EH (cell line): ENCODE measurements around the gene PROZ.
"Not testable (repeated sequence)": the region's sequence is repeated elsewhere in the genome, so short reads cannot be mapped to it uniquely, and the experiment has no call there.

Experiments
- DNase-seq: peaks from one replicate; pipeline ENCODE4 v3.0.0-alpha.2; 2015; ENCODE audit warnings: low read depth

PROZ gene, protein sequence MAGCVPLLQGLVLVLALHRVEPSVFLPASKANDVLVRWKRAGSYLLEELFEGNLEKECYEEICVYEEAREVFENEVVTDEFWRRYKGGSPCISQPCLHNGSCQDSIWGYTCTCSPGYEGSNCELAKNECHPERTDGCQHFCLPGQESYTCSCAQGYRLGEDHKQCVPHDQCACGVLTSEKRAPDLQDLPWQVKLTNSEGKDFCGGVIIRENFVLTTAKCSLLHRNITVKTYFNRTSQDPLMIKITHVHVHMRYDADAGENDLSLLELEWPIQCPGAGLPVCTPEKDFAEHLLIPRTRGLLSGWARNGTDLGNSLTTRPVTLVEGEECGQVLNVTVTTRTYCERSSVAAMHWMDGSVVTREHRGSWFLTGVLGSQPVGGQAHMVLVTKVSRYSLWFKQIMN

DNA sequence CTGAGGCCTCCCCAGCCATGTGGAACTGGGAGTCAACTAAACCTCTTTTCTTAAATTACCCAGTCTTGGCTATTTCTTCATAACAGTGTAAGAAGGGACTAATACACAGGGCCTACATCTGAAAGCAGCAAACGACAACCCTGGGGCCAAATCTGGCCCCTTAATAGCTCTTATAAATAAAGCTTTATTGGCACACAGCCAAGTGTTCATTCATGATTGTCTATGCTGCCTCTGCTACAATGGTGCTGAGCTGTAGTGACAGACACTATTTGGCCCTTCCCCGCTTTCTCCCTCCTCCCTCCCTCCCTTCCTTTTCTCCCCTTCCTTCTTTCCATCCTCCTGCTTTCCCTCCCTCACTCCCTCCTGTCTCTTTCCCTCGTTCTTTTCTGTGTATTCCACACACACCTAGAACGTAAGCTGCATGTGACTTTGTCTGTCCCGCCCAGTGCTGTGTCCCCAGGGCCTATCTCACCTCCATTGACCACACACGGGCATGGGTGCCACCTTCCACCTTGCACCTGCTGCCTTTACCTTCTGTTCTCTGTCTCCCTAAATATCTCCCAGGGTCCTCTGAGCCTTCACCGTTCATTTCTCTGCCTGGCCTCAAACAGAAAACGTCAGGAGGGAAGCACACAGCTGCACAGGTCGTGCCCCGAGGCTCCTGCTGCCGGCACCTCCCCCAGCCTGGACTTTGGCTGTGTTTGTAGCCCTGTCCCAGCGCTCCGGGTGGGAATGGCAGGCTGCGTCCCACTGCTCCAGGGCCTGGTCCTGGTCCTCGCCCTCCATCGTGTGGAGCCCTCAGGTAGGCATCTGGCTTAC, at the start of gene PROZ:
Gene PROZ, plus strand, starts transcription at position 720 of the 819 bp plus-strand sequence. Its CDS starts 13 bp downstream, at position 733.
- DNase-seq, result no peak

DNA sequence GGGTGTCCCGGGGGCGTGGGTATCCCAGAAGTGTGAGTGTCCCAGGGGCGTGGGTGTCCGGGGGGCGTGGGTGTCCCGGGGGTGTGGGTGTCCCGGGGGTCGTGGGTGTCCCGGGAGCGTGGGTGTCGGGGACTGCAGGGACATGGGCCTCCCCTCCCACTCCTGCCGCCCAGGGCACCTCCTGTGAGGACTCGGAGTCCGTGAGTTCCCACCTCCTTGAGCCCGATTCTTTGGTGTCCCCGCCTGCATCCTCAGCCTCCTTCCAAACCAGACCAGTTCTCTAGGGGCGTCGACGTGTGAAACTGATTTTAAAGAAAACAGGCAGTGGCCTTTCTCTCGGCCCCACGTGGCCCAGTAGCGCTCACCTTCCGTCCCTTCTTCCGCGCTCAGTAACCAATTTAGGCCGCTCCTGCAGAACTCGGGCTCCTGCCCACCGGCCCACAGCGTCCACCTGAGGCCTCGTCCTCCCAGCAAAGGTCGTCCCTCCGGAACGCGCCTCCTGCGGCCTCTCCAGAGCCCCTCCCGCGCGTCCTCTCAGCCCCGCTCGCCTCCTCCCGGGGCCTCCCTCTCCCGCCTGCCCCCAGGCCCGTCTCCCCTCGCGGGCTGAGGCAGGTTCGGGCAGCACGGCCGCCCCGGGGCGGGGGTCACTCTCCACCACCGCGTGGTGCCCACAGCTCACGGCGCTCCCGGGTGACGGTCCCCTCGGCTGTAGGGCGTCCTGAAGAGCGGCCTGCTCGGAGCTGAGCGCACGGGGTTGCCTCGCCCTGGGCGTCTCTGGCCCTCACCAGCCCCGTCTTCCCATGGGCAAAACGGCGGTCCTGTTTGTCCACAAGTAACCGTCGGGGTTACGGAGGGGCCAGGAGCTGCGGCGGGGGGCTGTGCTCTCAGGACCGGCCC, 49.0 kb upstream of the PROZ start:
- DNase-seq, result no peak

DNA sequence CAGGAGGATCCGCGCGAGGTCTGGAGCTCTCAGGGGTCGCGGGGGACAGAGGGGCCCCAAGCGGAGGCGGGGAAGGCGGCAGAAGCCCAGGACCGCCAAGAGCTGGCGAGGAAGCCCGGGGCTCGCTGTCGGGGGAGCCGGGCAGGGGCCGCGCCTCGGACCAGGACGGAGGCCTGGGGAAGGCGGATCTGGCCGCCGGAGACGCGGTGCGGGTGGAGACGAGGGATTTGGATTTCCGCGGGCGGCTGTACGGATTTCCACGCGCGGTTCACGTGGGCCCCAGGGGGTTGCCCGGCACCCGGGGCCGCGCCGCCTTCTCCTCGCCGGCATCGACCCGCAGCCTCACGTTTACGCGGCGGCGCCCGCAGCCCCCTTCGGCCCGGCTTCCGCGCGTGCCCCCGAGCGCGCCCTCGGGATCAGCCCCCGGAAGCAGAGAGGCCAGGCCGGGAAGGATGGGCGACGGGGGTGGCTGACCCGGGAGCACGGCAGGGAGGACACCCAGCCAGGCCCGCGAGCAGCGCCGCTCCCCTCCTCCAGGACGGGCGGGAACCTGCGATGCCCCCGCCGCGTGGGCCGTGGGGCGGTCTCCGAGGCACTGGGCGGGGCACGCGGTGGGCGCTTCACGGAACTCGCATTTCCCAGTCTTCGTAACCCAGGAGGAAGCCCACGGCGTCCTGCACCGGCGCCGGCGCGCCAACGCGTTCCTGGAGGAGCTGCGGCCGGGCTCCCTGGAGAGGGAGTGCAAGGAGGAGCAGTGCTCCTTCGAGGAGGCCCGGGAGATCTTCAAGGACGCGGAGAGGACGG, 48.2 kb upstream of the PROZ start:
- no peak for DNase-seq

DNA sequence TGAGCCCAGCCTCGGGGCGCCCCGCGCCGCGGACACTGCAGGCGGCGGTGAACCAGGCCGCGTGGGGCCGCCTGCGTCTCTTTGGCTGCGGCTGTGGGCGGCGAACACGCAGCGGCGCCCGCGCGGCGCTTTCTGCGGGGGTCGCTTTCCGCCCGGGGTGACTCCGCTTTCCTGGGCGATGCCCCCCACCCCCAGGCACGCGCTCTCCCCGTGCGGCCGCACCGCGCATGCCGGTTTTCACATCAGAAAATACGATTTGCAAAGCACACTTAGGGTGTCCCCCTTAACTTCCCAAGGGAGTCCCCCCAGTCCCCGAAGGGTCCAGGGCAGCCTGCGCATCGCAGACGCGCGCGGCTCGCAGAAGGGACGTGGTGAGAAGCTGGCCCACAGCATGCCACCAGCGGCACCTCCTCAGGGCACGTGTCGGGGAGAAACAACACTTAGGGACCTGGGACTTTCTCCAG, 47.6 kb upstream of the PROZ start:
- no peak for DNase-seq

DNA sequence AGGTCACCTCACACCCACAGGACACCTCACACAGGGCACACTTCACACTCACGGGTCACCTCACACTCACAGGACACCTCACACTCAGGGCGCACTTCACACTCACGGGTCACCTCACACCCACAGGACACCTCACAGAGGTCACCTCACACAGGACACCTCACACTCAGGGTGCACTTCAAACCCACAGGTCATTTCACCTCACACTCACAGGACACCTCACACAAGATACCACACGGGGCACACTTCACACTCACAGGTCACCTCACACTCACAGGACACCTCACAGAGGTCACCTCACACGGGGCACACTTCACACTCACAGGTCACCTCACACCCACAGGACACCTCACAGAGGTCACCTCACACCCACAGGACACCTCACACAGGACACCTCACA, 46.6 kb upstream of the PROZ start:
- DNase-seq, result not testable (repeated sequence)

DNA sequence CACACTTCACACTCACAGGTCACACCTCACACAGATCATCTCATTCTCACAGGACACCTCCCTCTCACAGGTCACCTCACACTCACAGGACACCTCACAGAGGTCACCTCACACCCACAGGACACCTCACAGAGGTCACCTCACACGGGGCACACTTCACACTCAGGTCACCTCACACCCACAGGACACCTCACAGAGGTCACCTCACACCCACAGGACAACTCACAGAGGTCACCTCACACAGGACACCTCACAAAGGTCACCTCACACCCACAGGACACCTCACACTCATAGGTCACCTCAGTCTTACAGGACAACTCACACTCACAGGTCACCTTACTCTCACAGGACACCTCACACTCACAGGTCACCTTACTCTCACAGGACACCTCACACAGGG, 46.0 kb upstream of the PROZ start:
- not testable (repeated sequence) for DNase-seq

DNA sequence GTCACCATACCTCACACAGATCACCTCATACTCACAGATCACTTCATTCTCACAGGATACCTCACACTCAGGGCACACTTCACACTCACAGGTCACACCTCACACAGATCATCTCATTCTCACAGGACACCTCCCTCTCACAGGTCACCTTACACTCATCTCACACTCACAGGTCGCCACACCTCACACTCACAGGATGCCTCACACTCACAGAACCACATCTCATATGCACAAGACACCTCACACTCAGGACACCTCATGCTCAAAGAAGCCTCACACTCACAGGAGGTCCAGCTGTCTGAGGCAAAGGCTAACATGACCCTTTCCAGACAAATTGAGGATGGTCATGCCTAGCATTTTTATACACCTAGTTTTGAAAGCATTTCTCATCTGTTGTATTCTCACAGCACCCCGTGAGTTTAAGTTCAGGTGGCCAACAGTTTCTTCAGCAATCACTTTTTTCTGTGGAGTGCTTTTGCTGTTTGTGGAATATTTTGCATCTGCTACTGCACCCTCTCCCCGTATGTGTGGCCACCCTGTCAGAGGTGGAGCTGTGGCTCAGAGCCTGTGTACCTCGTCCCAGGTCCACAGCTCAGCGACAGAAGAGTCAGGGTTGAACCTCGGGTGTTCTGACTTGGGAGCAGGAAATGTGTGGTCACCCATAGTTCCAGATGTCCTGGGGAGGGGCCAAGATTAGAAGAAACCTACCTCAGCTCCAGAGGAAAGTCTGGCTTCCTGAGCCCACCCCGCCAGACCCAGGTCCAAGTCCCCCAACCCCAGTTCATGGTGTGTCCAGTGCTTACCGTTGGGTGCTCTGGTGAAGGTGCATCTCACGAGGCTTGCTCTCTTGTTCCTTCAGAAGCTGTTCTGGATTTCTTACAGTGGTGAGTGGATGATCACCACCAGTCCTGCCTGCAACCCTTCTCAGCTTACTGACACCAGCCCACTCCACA, 45.3 kb upstream of the PROZ start:
- no peak for DNase-seq

DNA sequence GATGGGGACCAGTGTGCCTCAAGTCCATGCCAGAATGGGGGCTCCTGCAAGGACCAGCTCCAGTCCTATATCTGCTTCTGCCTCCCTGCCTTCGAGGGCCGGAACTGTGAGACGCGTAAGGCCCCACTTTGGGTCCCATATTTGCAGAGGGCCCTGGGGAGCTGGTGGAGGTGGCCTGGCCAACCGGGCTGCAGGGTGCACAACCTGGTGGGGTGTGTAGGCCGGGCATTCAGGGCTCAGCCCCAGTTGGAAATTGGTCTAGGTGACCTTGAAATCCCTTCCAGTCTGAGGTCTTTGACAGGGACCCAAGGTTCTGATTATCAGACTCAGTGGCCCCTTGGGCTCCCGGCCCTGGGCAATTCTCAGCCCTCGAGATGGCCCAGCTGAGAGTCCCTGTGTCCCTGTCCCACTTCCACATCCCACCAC, 44.6 kb upstream of the PROZ start:
- no peak for DNase-seq

DNA sequence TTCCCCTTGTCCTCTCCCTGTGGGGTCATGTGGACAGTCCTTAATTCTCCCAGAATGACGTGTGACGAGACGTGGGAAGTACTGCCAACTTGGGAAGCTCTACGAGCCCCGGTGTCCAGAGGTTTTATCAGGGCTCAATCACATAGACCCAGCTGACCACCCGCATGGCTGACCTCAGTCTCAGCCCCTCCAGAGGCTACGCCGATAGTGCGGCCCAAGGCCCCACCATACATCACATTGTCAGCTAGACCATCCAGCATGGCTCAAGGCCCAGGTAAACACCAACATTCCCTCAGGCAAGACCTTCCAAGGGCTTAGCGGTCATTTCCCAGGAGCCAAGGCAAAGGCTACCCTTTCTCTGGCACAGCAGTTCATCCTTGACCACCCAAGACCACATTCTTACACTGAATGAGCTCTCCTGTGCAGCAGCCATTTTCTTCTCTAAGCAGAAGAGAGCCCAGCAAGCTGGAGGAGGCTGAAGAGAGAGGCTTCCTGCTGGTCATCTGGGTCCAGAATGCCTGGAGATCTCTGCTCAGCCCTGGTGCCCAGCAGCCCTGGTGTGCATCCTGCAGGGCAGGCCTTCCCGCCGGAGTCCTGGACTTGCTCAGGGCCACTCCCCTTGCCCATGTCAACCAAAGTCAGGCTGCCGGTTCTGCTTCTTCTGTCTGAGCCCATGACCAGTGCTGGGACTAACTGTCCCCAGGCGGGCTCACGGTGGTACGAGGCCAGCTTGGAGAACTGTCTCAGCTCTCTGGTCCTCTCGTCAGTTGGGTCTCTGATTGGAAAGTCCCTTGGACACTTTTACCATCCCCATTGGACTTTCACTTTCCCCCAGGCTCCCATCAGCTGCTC, 43.7 kb upstream of the PROZ start:
- no peak for DNase-seq

DNA sequence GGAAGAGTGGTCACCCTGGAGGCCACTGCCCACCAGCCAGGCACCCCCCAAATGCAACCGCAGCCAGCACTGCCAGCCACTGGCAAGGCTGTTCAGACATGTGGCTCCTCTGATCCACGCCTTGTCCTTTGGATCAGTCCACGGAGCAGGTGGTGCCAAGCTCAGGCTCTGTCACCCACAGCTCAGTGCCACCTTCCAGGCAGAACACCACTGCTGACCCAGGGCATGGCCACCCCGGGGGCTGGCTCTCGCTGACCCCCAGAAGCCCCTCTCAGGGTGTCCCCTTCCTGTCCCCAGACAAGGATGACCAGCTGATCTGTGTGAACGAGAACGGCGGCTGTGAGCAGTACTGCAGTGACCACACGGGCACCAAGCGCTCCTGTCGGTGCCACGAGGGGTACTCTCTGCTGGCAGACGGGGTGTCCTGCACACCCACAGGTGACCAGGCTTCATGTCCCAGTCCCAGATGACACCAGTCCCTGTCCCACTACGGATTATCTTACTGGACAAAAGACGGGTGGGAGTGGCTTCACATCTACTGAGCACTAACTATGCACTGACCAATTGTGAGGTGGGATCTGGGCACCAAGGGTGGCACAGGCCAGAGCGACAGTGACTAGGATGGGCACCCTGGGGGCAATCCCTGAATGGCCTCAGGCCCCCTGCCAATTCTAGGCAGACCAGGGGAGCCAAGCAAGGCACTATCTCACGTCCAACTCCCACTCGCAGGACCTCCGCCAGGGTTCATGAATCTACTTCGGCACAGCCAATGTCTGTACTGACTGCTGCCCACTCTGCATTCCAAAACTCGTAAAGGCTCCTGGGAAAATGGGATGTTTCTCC, 42.9 kb upstream of the PROZ start:
- no peak for DNase-seq

DNA sequence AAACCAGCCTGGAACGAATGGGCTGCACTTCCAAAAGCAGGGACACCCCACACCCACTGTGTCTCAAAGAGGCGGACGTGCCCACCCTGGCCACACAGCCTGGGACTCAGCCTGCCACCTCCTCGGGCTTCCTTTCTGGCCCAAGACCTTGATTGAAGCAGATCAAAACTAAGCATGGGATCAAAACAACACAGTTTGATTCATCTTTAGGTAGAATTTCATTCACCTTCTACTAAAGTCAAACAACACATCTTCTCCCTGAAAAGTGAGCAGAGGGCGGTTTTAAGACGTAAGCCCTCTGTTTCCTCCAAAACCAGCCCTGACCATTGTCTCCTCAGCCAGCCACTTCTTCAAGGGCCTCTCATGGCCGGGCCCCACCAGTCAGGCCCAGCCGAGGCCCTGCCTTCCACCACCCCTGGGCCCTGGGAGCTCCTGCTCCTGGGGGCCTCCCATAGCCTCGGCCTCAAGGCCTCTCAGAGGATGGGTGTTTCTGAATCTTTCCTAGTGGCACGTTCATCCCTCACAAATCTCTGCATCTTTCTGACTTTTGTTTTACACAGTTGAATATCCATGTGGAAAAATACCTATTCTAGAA, 42.1 kb upstream of the PROZ start:
- no peak for DNase-seq

DNA sequence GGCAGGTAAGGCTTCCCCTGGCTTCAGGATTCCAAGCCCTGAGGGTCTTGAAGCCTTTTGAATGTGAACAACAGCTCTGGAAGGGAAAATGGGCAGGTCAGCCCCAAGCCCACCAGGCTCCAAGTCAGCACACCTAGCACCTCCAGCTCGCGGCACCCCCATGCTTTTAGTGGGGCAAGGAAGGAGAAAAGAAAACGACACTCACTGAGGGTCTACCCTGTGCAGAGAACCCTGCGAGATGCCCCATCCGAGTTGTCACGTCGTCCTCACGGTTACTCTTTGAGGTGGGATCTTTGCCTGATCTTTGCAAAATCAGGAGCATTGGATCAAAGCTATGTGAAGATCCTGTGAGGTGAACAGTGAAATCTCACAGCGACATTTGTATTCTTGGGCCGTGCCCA, 41.6 kb upstream of the PROZ start:
- DNase-seq, result no peak

DNA sequence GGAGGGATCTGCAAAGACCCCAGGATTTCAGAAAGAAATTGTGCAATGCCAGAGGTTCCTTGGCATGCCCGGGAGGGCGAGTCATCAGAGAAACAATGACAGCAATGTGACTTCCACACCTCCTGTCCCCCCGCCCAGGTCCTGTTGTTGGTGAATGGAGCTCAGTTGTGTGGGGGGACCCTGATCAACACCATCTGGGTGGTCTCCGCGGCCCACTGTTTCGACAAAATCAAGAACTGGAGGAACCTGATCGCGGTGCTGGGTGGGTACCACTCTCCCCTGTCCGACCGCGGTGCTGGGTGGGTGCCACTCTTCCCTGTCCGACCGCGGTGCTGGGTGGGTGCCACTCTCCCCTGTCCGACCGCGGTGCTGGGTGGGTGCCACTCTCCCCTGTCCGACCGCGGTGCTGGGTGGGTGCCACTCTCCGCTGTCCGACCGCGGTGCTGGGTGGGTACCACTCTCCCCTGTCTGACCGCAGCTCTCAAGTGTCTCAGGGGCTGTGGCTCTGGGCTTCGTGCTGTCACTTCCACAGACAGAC, 41.0 kb upstream of the PROZ start:
- DNase-seq, result peak; percentile 31

DNA sequence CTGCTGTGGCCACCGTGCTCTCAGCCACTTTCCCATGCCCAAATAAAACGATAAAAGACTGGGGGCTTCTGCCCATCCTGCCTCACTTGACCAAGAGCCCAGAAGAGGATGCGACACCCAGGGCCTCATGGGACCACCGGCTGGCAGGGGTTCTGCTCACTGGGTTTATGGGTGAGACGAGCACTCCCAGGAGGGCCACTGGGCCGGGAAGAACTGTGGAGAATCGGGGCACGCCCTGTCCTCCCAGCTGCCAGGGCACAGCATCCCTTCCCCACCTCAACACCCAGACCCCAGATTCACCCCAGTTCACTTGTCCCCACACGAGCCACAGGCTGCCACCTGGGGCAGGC, 40.6 kb upstream of the PROZ start:
- no peak for DNase-seq

DNA sequence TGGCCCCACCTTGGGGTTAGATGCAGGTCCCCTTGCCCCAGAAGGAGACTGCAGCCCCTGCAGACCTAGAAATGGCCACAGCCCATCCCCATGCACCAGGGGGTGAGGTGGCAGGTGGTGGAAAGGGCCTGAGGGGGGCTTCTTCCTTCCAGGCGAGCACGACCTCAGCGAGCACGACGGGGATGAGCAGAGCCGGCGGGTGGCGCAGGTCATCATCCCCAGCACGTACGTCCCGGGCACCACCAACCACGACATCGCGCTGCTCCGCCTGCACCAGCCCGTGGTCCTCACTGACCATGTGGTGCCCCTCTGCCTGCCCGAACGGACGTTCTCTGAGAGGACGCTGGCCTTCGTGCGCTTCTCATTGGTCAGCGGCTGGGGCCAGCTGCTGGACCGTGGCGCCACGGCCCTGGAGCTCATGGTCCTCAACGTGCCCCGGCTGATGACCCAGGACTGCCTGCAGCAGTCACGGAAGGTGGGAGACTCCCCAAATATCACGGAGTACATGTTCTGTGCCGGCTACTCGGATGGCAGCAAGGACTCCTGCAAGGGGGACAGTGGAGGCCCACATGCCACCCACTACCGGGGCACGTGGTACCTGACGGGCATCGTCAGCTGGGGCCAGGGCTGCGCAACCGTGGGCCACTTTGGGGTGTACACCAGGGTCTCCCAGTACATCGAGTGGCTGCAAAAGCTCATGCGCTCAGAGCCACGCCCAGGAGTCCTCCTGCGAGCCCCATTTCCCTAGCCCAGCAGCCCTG, 40.0 kb upstream of the PROZ start:
- no peak for DNase-seq

DNA sequence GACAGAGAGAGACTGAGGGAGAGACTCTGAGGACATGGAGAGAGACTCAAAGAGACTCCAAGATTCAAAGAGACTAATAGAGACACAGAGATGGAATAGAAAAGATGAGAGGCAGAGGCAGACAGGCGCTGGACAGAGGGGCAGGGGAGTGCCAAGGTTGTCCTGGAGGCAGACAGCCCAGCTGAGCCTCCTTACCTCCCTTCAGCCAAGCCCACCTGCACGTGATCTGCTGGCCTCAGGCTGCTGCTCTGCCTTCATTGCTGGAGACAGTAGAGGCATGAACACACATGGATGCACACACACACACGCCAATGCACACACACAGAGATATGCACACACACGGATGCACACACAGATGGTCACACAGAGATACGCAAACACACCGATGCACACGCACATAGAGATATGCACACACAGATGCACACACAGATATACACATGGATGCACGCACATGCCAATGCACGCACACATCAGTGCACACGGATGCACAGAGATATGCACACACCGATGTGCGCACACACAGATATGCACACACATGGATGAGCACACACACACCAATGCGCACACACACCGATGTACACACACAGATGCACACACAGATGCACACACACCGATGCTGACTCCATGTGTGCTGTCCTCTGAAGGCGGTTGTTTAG, 39.2 kb upstream of the PROZ start:
- DNase-seq, result no peak
